Activated naive CD4-positive, alpha-beta T cell treated with anti-CD3 and anti-CD28 coated beads, Interleukin-2, amount 50 U/mL, for 72 hours (primary cell): ENCODE results near the gene ALDH8A1. TPM values are rescaled to one million over a fixed set of nuclear protein-coding genes. Genes with fewer than 3 reads are reported as not detected.

Experiments used
- ATAC-seq, 2 donors: fragments of 150-1000 bp; cut with Tn5 transposase; 2 replicates each; pipeline ENCODE4 v1.10.0; 2021; ENCODE audit warnings: mild to moderate bottlenecking in 2 of 2, moderate library complexity in 2 of 2
- DNase-seq, 2 donors: peaks; one replicate each; pipeline ENCODE4 v3.0.0; 2021 to 2022; ENCODE audit warnings: low spot score in 2 of 2
- H3K27ac Mint-ChIP-seq, 2 donors: one replicate each; pipeline ENCODE4 v1.8.0; 2022; ENCODE audit warnings: mild to moderate bottlenecking in 2 of 2, mixed read lengths in 2 of 2
- H3K36me3 Mint-ChIP-seq, 2 donors: one replicate each; pipeline ENCODE4 v1.8.0; 2022; ENCODE audit warnings: mixed read lengths in 2 of 2
- H3K9me3 Mint-ChIP-seq, 2 donors: one replicate each; pipeline ENCODE4 v1.8.0; 2022; ENCODE audit warnings: mixed read lengths in 2 of 2
- total RNA-seq, 2 donors: library from RNA; stranded (reverse); gene quantifications; one replicate each; pipeline ENCODE4 v1.2.3, GENCODE V29; 2022

The ALDH8A1 gene
- total RNA-seq, 2 donors from 2014 or later: 0.36 to 3.5 TPM

GRCh38 chr6:134961366-134961765, 11.5 kb upstream of the ALDH8A1 start:
- ATAC-seq (peak in 1 of 2 donors; percentile 58), DNase-seq (no peak)
- H3K27ac Mint-ChIP-seq: no peak overlapping the region
- H3K9me3 Mint-ChIP-seq: peaks cover 0 to 16% of the 10 kb centered on the region in 2 donors
- peaks cover 17 to 68% of the 10 kb centered on the region in 2 donors for H3K36me3 Mint-ChIP-seq

GRCh38 chr6:134959603-134960002, 9.7 kb upstream of the ALDH8A1 start:
- peaks cover 17 to 58% of the 10 kb centered on the region in 2 donors for H3K36me3 Mint-ChIP-seq

GRCh38 chr6:134956676-134957075, 6.8 kb upstream of the ALDH8A1 start:
- peaks cover 10 to 29% of the 10 kb centered on the region in 2 donors for H3K36me3 Mint-ChIP-seq
- peak overlapping the region in 1 of 2 donors; percentile 39 for H3K27ac Mint-ChIP-seq
- ATAC-seq: peak; percentile 38 to 44

More at GRCh38 chr6:134959603-134960002, 9.7 kb upstream of the ALDH8A1 start:
- no peak for DNase-seq
- Mint-ChIP-seq H3K27ac (no peak overlapping the region), H3K9me3 (peaks cover 0 to 16% of the 10 kb centered on the region in 2 donors)
- no peak for ATAC-seq

GRCh38 chr6:134956032-134956431, 6.1 kb upstream of the ALDH8A1 start:
- Mint-ChIP-seq H3K9me3 (peaks cover 0 to 9% of the 10 kb centered on the region in 2 donors), H3K36me3 (peaks cover 3 to 22% of the 10 kb centered on the region in 2 donors), H3K27ac (peak overlapping the region in 1 of 2 donors; percentile 39)
- DNase-seq: no peak
- ATAC-seq: peak; percentile 42 to 79

More at GRCh38 chr6:134956676-134957075, 6.8 kb upstream of the ALDH8A1 start:
- peaks cover 0 to 15% of the 10 kb centered on the region in 2 donors for H3K9me3 Mint-ChIP-seq
- no peak for DNase-seq

- Mint-ChIP-seq H3K27ac (no peak overlapping the region), H3K36me3 (peaks cover 0 to 9% of the 10 kb centered on the region in 2 donors), H3K9me3 (peaks cover 0 to 2% of the 10 kb centered on the region in 2 donors)
- no peak for ATAC-seq
- DNase-seq: no peak
Observed at GRCh38 chr6:134954272-134955000, 4.5 kb upstream of the ALDH8A1 start.

GRCh38 chr6:134951494-134952263, 1.8 kb upstream of the ALDH8A1 start:
- no peak overlapping the region for H3K27ac Mint-ChIP-seq
- H3K36me3 Mint-ChIP-seq: no peaks in the 10 kb centered on the region
- H3K9me3 Mint-ChIP-seq: no peaks in the 10 kb centered on the region
- no peak for DNase-seq
- ATAC-seq: no peak

- ATAC-seq (no peak), DNase-seq (no peak)
- H3K9me3 Mint-ChIP-seq: no peaks in the 10 kb centered on the region
- no peaks in the 10 kb centered on the region for H3K36me3 Mint-ChIP-seq
- H3K27ac Mint-ChIP-seq: no peak overlapping the region
Observed at GRCh38 chr6:134950482-134950881, 581 bp upstream of the ALDH8A1 start.

GRCh38 chr6:134948691-134949090, 1.2 kb downstream of the ALDH8A1 start:
- Mint-ChIP-seq H3K9me3 (no peaks in the 10 kb centered on the region), H3K36me3 (no peaks in the 10 kb centered on the region), H3K27ac (no peak overlapping the region)
- DNase-seq: no peak
- no peak for ATAC-seq

GRCh38 chr6:134948142-134948541, 1.8 kb downstream of the ALDH8A1 start:
- DNase-seq (no peak), ATAC-seq (no peak)
- Mint-ChIP-seq H3K9me3 (no peaks in the 10 kb centered on the region), H3K27ac (no peak overlapping the region), H3K36me3 (no peaks in the 10 kb centered on the region)

GRCh38 chr6:134945045-134945444, 4.9 kb downstream of the ALDH8A1 start:
- H3K27ac Mint-ChIP-seq: no peak overlapping the region
- H3K36me3 Mint-ChIP-seq: no peaks in the 10 kb centered on the region
- no peak for ATAC-seq
- no peak for DNase-seq
- no peaks in the 10 kb centered on the region for H3K9me3 Mint-ChIP-seq

GRCh38 chr6:134943522-134944111, 6.3 kb downstream of the ALDH8A1 start:
- Mint-ChIP-seq H3K27ac (peak overlapping the region in 1 of 2 donors; percentile 36), H3K9me3 (no peaks in the 10 kb centered on the region), H3K36me3 (no peaks in the 10 kb centered on the region)
- DNase-seq (no peak), ATAC-seq (no peak)

GRCh38 chr6:134938896-134939295, 11.0 kb downstream of the ALDH8A1 start:
- Mint-ChIP-seq H3K9me3 (no peaks in the 10 kb centered on the region), H3K36me3 (no peaks in the 10 kb centered on the region), H3K27ac (no peak overlapping the region)
- DNase-seq (peak; percentile 31 to 70), ATAC-seq (peak; percentile 72 to 99)

- H3K36me3 Mint-ChIP-seq: no peaks in the 10 kb centered on the region
- no peaks in the 10 kb centered on the region for H3K9me3 Mint-ChIP-seq
Observed at GRCh38 chr6:134937426-134937825, 12.5 kb downstream of the ALDH8A1 start.

GRCh38 chr6:134936931-134937330, 13.0 kb downstream of the ALDH8A1 start:
- ATAC-seq (no peak), DNase-seq (no peak)
- H3K27ac Mint-ChIP-seq: no peak overlapping the region
- no peaks in the 10 kb centered on the region for H3K36me3 Mint-ChIP-seq
- H3K9me3 Mint-ChIP-seq: no peaks in the 10 kb centered on the region

More at GRCh38 chr6:134937426-134937825, 12.5 kb downstream of the ALDH8A1 start:
- no peak overlapping the region for H3K27ac Mint-ChIP-seq
- DNase-seq: no peak
- ATAC-seq: no peak

- ATAC-seq (no peak), DNase-seq (no peak)
- no peak overlapping the region for H3K27ac Mint-ChIP-seq
- no peaks in the 10 kb centered on the region for H3K9me3 Mint-ChIP-seq
- H3K36me3 Mint-ChIP-seq: no peaks in the 10 kb centered on the region
Observed at GRCh38 chr6:134936476-134936875, 13.4 kb downstream of the ALDH8A1 start.

GRCh38 chr6:134934793-134935485, 15.0 kb downstream of the ALDH8A1 start:
- ATAC-seq (no peak), DNase-seq (no peak)
- H3K9me3 Mint-ChIP-seq: no peaks in the 10 kb centered on the region
- H3K27ac Mint-ChIP-seq: no peak overlapping the region
- no peaks in the 10 kb centered on the region for H3K36me3 Mint-ChIP-seq
